Colon (tissue), 2 donors: Measurements from ENCODE around the gene ZFP36L1.

Experiments used
- FAIRE-seq: peaks from 2 replicates; lab custom pipeline; 2012; peaks lifted over from hg19 to GRCh38; lab: Jason Lieb, UNC
- donor health status: control.
- donor health status: control.

ZFP36L1 gene

GRCh38 chr14:68762953-68763764 is 29.7 kb downstream of the ZFP36L1 start:
- FAIRE-seq: no peak

GRCh38 chr14:68761391-68761790 is 31.5 kb downstream of the ZFP36L1 start:
- FAIRE-seq: no peak

GRCh38 chr14:68760761-68761160 is 32.1 kb downstream of the ZFP36L1 start:
- FAIRE-seq: no peak

GRCh38 chr14:68759937-68760336 is 32.9 kb downstream of the ZFP36L1 start:
- FAIRE-seq: no peak

GRCh38 chr14:68759017-68759560 is 33.8 kb downstream of the ZFP36L1 start:
- FAIRE-seq: no peak

- FAIRE-seq: no peak
Measured at GRCh38 chr14:68758301-68758700, 34.6 kb downstream of the ZFP36L1 start.

- no peak for FAIRE-seq
Measured at GRCh38 chr14:68757618-68758081, 35.2 kb downstream of the ZFP36L1 start.

- FAIRE-seq: no peak
Measured at GRCh38 chr14:68756734-68757133, 36.1 kb downstream of the ZFP36L1 start.

- FAIRE-seq: no peak
Measured at GRCh38 chr14:68756000-68756481, 36.8 kb downstream of the ZFP36L1 start.

GRCh38 chr14:68755016-68755353 is 37.9 kb downstream of the ZFP36L1 start:
- FAIRE-seq: no peak

- FAIRE-seq: no peak
Measured at GRCh38 chr14:68753690-68754089, 39.2 kb downstream of the ZFP36L1 start.

- FAIRE-seq: no peak
Measured at GRCh38 chr14:68752271-68753006, 40.4 kb downstream of the ZFP36L1 start.

- no peak for FAIRE-seq
Measured at GRCh38 chr14:68749487-68750475, 43.1 kb downstream of the ZFP36L1 start.

- FAIRE-seq: no peak
Measured at GRCh38 chr14:68748691-68749090, 44.2 kb downstream of the ZFP36L1 start.

- no peak for FAIRE-seq
Measured at GRCh38 chr14:68748260-68748659, 44.6 kb downstream of the ZFP36L1 start.

GRCh38 chr14:68747393-68747792 is 45.5 kb downstream of the ZFP36L1 start:
- FAIRE-seq: no peak

GRCh38 chr14:68744613-68745012 is 48.3 kb downstream of the ZFP36L1 start:
- FAIRE-seq: no peak

GRCh38 chr14:68741839-68742470 is 50.9 kb downstream of the ZFP36L1 start:
- FAIRE-seq: no peak

- FAIRE-seq: no peak
Measured at GRCh38 chr14:68741477-68741791, 51.4 kb downstream of the ZFP36L1 start.

GRCh38 chr14:68740788-68741476 is 51.9 kb downstream of the ZFP36L1 start:
- no peak for FAIRE-seq

GRCh38 chr14:68739701-68740100 is 53.2 kb downstream of the ZFP36L1 start:
- FAIRE-seq: no peak
